Fibroblast of lung (primary cell): ENCODE data around the gene USP24. TPM values are rescaled to one million over a fixed set of nuclear protein-coding genes. Genes with fewer than 3 reads are reported as not detected.

Experiments
- DNase-seq, 2 donors: peaks; one replicate each; pipeline versions ENCODE4 v3.0.0 to v3.0.0-alpha.2; 2010; ENCODE audit warnings: low read depth in 2 of 2
- H2AFZ ChIP-seq: 2 replicates; pipeline ENCODE4 v1.5.1; 2012; ENCODE audit warnings: low read length, control low read depth, inconsistent platforms
- H3K27ac ChIP-seq: 2 replicates; pipeline ENCODE4 v1.5.1; 2011; ENCODE audit warnings: low read length, control low read depth; ENCODE audit not compliant: insufficient read depth
- H3K27me3 ChIP-seq: 2 replicates; pipeline ENCODE4 v1.5.1; 2011; ENCODE audit warnings: mild to moderate bottlenecking, low read length; ENCODE audit not compliant: control insufficient read depth, insufficient read depth
- H3K36me3 ChIP-seq: 2 replicates; pipeline ENCODE4 v1.5.1; 2011; ENCODE audit warnings: low read length; ENCODE audit not compliant: control insufficient read depth, insufficient read depth
- H3K4me1 ChIP-seq: 2 replicates; pipeline ENCODE4 v1.5.1; 2011; ENCODE audit warnings: low read length; ENCODE audit not compliant: control insufficient read depth, insufficient read depth; ENCODE audit errors: extremely low read depth
- H3K4me2 ChIP-seq: 2 replicates; pipeline ENCODE4 v1.5.1; 2011; ENCODE audit warnings: low read length, control low read depth; ENCODE audit not compliant: insufficient read depth; ENCODE audit errors: extremely low read depth
- H3K4me3 ChIP-seq, 4 experiments: fragments of 200-600 bp in 1 of 4; sonication (generic) in 1 of 4; replicated peaks in 1 of 4; 2 replicates each; pipeline ENCODE4 v1.5.1; 2011 to 2016; ENCODE audit warnings: low read length in 4 of 4, low read depth in 3 of 4, mild to moderate bottlenecking in 3 of 4, control low read depth in 2 of 4, inconsistent platforms in 1 of 4, mixed read lengths in 1 of 4; ENCODE audit not compliant: insufficient read depth in 1 of 4; ENCODE audit errors: control extremely low read depth in 1 of 4
- H3K79me2 ChIP-seq: 2 replicates; pipeline ENCODE4 v1.5.1; 2012; ENCODE audit warnings: mild to moderate bottlenecking, low read length, inconsistent platforms; ENCODE audit not compliant: control insufficient read depth, insufficient read depth
- H3K9ac ChIP-seq: 2 replicates; pipeline ENCODE4 v1.5.1; 2011; ENCODE audit warnings: mild to moderate bottlenecking, low read length, control low read depth; ENCODE audit not compliant: insufficient read depth
- H3K9me3 ChIP-seq: 2 replicates; pipeline ENCODE4 v1.5.1; 2012; ENCODE audit warnings: low read depth, low read length; ENCODE audit not compliant: control insufficient read depth, insufficient read depth
- H4K20me1 ChIP-seq: 2 replicates; pipeline ENCODE4 v1.5.1; 2011; ENCODE audit warnings: low read length; ENCODE audit not compliant: control insufficient read depth, insufficient read depth; ENCODE audit errors: extremely low read depth
- CTCF ChIP-seq, 2 donors: IDR thresholded peaks in 1 of 2; conservative IDR thresholded peaks in 1 of 2; 1 replicate in 1 of 2; 2 replicates in 1 of 2; pipeline ENCODE4 v1.5.1; 2011 to 2012; ENCODE audit warnings: low read length in 2 of 2, control low read depth in 1 of 2, inconsistent platforms in 1 of 2, low read depth in 1 of 2, mild to moderate bottlenecking in 1 of 2
- EZH2 ChIP-seq: IDR thresholded peaks from 2 replicates; pipeline ENCODE4 v1.5.1; 2012; ENCODE audit warnings: low read length, control low read depth, mild to moderate bottlenecking; ENCODE audit errors: missing control alignments
- polyA plus RNA-seq, 2 donors: library from polyadenylated mRNA; depleted of rRNA in 1 of 2; stranded (reverse) in 1 of 2; unstranded in 1 of 2; fragments of >200 nt; gene quantifications; 2 replicates each; pipeline ENCODE4 v1.2.1, GENCODE V29; 2011 to 2012; ENCODE audit warnings: missing spikeins in 1 of 2
- total RNA-seq: library from RNA; depleted of rRNA; stranded (reverse); fragments of >200 nt; gene quantifications from 2 replicates; pipeline ENCODE4 v1.2.1, GENCODE V29; 2014

Gene USP24
- total and polyA plus RNA-seq, 2 donors (not counting 1 experiment from before 2014, with no cell fraction given): 16.4 to 63.9 TPM

GRCh38 chr1:55059302-55060132 is 155.6 kb downstream of the USP24 start:
- Histone ChIP-seq H3K4me3 (no peak overlapping the region), H3K27ac (no peak overlapping the region), H3K4me2 (no peak overlapping the region), H3K36me3 (no peaks in the 10 kb centered on the region), H3K79me2 (no peaks in the 10 kb centered on the region), H3K4me1 (no peaks in the 10 kb centered on the region), H3K9me3 (no peaks in the 10 kb centered on the region), H4K20me1 (no peaks in the 10 kb centered on the region), H3K27me3 (peaks cover 2% of the 10 kb centered on the region), H2AFZ (no peak overlapping the region), H3K9ac (no peak overlapping the region)
- no peak for DNase-seq
- TF ChIP-seq CTCF (conservative IDR thresholded peaks at IDR 0.05 in 1 of 2, IDR thresholded peaks at IDR 0.05 in 1 of 2; ENCODE audit: low read depth in 1 of 2, low read length in 2 of 2) (no peak), EZH2 (no peak)

GRCh38 chr1:55057956-55058298 is 157.2 kb downstream of the USP24 start:
- Histone ChIP-seq H3K36me3 (no peaks in the 10 kb centered on the region), H2AFZ (no peak overlapping the region), H3K4me3 (no peak overlapping the region), H3K4me2 (no peak overlapping the region), H3K79me2 (no peaks in the 10 kb centered on the region), H3K27ac (no peak overlapping the region), H3K9ac (no peak overlapping the region), H3K27me3 (peaks cover 2% of the 10 kb centered on the region), H3K4me1 (no peaks in the 10 kb centered on the region), H3K9me3 (no peaks in the 10 kb centered on the region), H4K20me1 (no peaks in the 10 kb centered on the region)
- DNase-seq: no peak
- TF ChIP-seq EZH2 (no peak), CTCF (conservative IDR thresholded peaks at IDR 0.05 in 1 of 2, IDR thresholded peaks at IDR 0.05 in 1 of 2; ENCODE audit: low read depth in 1 of 2, low read length in 2 of 2) (no peak)

GRCh38 chr1:55057270-55057955 is 157.8 kb downstream of the USP24 start:
- Histone ChIP-seq H4K20me1 (no peaks in the 10 kb centered on the region), H3K36me3 (no peaks in the 10 kb centered on the region), H3K4me2 (no peak overlapping the region), H3K79me2 (no peaks in the 10 kb centered on the region), H3K27ac (no peak overlapping the region), H3K4me3 (no peak overlapping the region), H3K9ac (no peak overlapping the region), H2AFZ (no peak overlapping the region), H3K9me3 (no peaks in the 10 kb centered on the region), H3K4me1 (no peaks in the 10 kb centered on the region), H3K27me3 (peaks cover 2% of the 10 kb centered on the region)
- no peak for DNase-seq
- TF ChIP-seq EZH2: no peak
- no peak for TF ChIP-seq CTCF (conservative IDR thresholded peaks at IDR 0.05 in 1 of 2, IDR thresholded peaks at IDR 0.05 in 1 of 2; ENCODE audit: low read depth in 1 of 2, low read length in 2 of 2)
